ENCODE data around the gene VEZT.

Gene VEZT

GRCh38 chr12:95205685-95206084 is 11.9 kb upstream of the VEZT start:
- H3K27ac ChIP-seq, result no peak overlapping the region
- TF ChIP-seq, protein P1, sequence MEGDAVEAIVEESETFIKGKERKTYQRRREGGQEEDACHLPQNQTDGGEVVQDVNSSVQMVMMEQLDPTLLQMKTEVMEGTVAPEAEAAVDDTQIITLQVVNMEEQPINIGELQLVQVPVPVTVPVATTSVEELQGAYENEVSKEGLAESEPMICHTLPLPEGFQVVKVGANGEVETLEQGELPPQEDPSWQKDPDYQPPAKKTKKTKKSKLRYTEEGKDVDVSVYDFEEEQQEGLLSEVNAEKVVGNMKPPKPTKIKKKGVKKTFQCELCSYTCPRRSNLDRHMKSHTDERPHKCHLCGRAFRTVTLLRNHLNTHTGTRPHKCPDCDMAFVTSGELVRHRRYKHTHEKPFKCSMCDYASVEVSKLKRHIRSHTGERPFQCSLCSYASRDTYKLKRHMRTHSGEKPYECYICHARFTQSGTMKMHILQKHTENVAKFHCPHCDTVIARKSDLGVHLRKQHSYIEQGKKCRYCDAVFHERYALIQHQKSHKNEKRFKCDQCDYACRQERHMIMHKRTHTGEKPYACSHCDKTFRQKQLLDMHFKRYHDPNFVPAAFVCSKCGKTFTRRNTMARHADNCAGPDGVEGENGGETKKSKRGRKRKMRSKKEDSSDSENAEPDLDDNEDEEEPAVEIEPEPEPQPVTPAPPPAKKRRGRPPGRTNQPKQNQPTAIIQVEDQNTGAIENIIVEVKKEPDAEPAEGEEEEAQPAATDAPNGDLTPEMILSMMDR (conservative IDR thresholded peaks at IDR 0.05), result no peak
- TF ChIP-seq ZFX (IDR thresholded peaks at IDR 0.05), result no peak

DNA sequence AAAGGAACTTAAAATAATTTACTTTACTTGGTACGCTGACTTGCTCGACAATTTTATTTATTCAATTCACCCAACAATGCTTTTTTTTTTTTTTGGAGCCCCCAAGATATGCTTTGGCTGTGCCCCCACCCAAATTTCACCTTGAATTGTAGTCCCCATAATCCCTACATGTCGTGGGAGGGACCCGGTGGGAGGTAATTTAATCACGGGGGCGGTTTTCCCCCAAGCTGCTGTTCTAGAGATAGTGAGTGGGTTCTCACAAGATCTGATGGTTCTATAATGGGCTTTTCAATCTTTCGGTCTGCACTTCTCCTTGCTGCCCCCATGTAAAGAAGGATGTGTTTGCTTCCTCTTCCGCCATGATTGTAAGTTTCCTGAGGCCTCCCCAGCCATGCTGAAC is 10.7 kb upstream of the VEZT start:
- H3K27ac ChIP-seq, result no peak overlapping the region
- TF ChIP-seq ZFX (IDR thresholded peaks at IDR 0.05), result no peak
- TF ChIP-seq, protein P1 (conservative IDR thresholded peaks at IDR 0.05), result no peak

- TF ChIP-seq, protein P1 (conservative IDR thresholded peaks at IDR 0.05), result no peak
- no peak for TF ChIP-seq ZFX (IDR thresholded peaks at IDR 0.05)
- no peak overlapping the region for H3K27ac ChIP-seq
These were observed 10.2 kb upstream of the VEZT start for GRCh38 chr12:95207407-95207806.

- TF ChIP-seq ZFX (IDR thresholded peaks at IDR 0.05), result no peak
- TF ChIP-seq, protein P1 (conservative IDR thresholded peaks at IDR 0.05), result no peak
- no peak overlapping the region for H3K27ac ChIP-seq
These were observed 8.9 kb upstream of the VEZT start for GRCh38 chr12:95208678-95209077.

- TF ChIP-seq, protein P1 (conservative IDR thresholded peaks at IDR 0.05), result no peak
- TF ChIP-seq ZFX (IDR thresholded peaks at IDR 0.05), result no peak
- no peak overlapping the region for H3K27ac ChIP-seq
These were observed 5.0 kb upstream of the VEZT start for GRCh38 chr12:95212586-95212985.

GRCh38 chr12:95213119-95213518 is 4.5 kb upstream of the VEZT start:
- H3K27ac ChIP-seq, result no peak overlapping the region
- no peak for TF ChIP-seq ZFX (IDR thresholded peaks at IDR 0.05)

DNA sequence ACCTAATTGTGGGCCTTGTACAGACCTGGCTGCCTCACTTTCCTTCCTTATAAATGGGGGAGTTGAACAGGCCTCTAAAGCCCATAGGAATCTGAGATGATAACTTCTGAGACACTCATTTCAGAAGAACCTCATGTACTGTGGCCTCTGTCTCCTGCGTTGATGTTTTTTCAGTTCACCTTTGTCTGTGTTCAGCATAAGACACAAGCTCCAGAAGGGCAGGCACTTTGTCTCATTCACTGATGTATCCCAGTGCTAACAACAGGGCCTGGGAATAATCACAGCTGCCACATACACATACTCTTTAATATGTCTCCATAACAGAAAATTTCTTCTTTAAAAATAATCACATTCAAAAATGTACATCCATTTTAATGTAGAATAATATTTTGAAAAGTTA is 3.7 kb upstream of the VEZT start:
- TF ChIP-seq, protein P1 (conservative IDR thresholded peaks at IDR 0.05), result no peak
- TF ChIP-seq ZFX (IDR thresholded peaks at IDR 0.05), result no peak
- H3K27ac ChIP-seq, result no peak overlapping the region

- no peak overlapping the region for H3K27ac ChIP-seq
- TF ChIP-seq, protein P1 (conservative IDR thresholded peaks at IDR 0.05), result no peak
- no peak for TF ChIP-seq ZFX (IDR thresholded peaks at IDR 0.05)
These were observed 3.1 kb upstream of the VEZT start for GRCh38 chr12:95214466-95214865.

All from C4-2B (cell line).